Pulmonary artery endothelial cell (primary cell): ENCODE measurements around the gene CAT. TPM values are rescaled to one million over a fixed set of nuclear protein-coding genes. Genes with fewer than 3 reads are reported as not detected.

Experiments
- DNase-seq: peaks from one replicate; pipeline ENCODE4 v3.0.0-alpha.2; 2011; ENCODE audit warnings: low read depth, low spot score
- total RNA-seq: library from RNA; depleted of rRNA; stranded (reverse); fragments of >200 nt; gene quantifications from 2 replicates; pipeline ENCODE4 v1.2.3, GENCODE V29; 2014

Gene CAT
- total RNA-seq, 1 donor from 2014 or later, result 45.9 TPM

GRCh38 chr11:34495239-34495723 lies 56.5 kb downstream of the CAT start:
- no peak for DNase-seq

- no peak for DNase-seq
Observed at GRCh38 chr11:34495724-34496377, 57.1 kb downstream of the CAT start.

GRCh38 chr11:34499719-34500500 lies 61.2 kb downstream of the CAT start:
- DNase-seq, result no peak

- DNase-seq, result no peak
Observed at GRCh38 chr11:34501500-34501899, 62.8 kb downstream of the CAT start.

- no peak for DNase-seq
Observed at GRCh38 chr11:34501949-34502348, 63.2 kb downstream of the CAT start.

GRCh38 chr11:34502949-34503348 lies 64.2 kb downstream of the CAT start:
- DNase-seq, result no peak

GRCh38 chr11:34505874-34506273 lies 67.1 kb downstream of the CAT start:
- no peak for DNase-seq

- DNase-seq, result no peak
Observed at GRCh38 chr11:34507156-34507555, 68.4 kb downstream of the CAT start.

- no peak for DNase-seq
Observed at GRCh38 chr11:34507610-34508009, 68.9 kb downstream of the CAT start.

GRCh38 chr11:34508524-34508923 lies 69.8 kb downstream of the CAT start:
- no peak for DNase-seq

GRCh38 chr11:34509336-34509876 lies 70.7 kb downstream of the CAT start:
- DNase-seq, result no peak

- no peak for DNase-seq
Observed at GRCh38 chr11:34510218-34510617, 71.5 kb downstream of the CAT start.

- DNase-seq, result no peak
Observed at GRCh38 chr11:34510673-34511072, 71.9 kb downstream of the CAT start.

- DNase-seq, result peak; percentile 8
Observed at GRCh38 chr11:34512840-34513681, 74.3 kb downstream of the CAT start.

- DNase-seq, result no peak
Observed at GRCh38 chr11:34513682-34514449, 75.1 kb downstream of the CAT start, which contains the start of gene ELF5. TSS of gene ELF5 (minus strand) at chr11:34513794. CDS start at chr11:34505749, 8,045 bp downstream.

GRCh38 chr11:34514597-34514996 lies 75.9 kb downstream of the CAT start:
- DNase-seq, result no peak

GRCh38 chr11:34516247-34517040 lies 77.7 kb downstream of the CAT start:
- DNase-seq, result no peak

GRCh38 chr11:34519595-34520235 lies 81.0 kb downstream of the CAT start:
- no peak for DNase-seq

GRCh38 chr11:34521265-34521664 lies 82.5 kb downstream of the CAT start:
- DNase-seq, result no peak
